Endometrial microvascular endothelial cells (primary cell): ENCODE results near the gene ZNF69. TPM values are rescaled to one million over a fixed set of nuclear protein-coding genes. Genes with fewer than 3 reads are reported as not detected.
"Not testable (repeated sequence)": the region's sequence is repeated elsewhere in the genome, so short reads cannot be mapped to it uniquely, and the experiment has no call there.

ENCODE experiments used
- in situ Hi-C: cut with HindIII; loops from 2 replicates; pipeline ENCODE4 v1.10.0; 2017; ENCODE audit warnings: low sequenced_read_pairs, low pct_unique_long_range_greater_than_20kb; ENCODE audit errors: inconsistent ontology term
- total RNA-seq: library from RNA; depleted of rRNA; stranded (reverse); fragments of >200 nt; gene quantifications from one replicate; pipeline ENCODE4 v1.2.3, GENCODE V29; 2015; ENCODE audit errors: inconsistent ontology term

The ZNF69 gene
- total RNA-seq, 1 donor from 2014 or later = 3.3 TPM

- in situ Hi-C loops = no loop called here
Measured at GRCh38 chr19:11948646-11949045, 61.1 kb downstream of the ZNF69 start.

GRCh38 chr19:11949201-11949600 is 61.6 kb downstream of the ZNF69 start:
- in situ Hi-C loops = no loop called here

- in situ Hi-C loops = not testable (repeated sequence)
Measured at GRCh38 chr19:11949614-11950080, 62.1 kb downstream of the ZNF69 start.

- in situ Hi-C loops = no loop called here
Measured at GRCh38 chr19:11950312-11950711, 62.7 kb downstream of the ZNF69 start.

Other genes starting within 250 kb of the ZNF69 start
- gene ZNF823, start 148.8 kb upstream of the ZNF69 start, total RNA-seq = 4.9 TPM
- gene ZNF441, start 120.8 kb upstream of the ZNF69 start, total RNA-seq = 1.3 TPM
- 0.09 TPM for gene ZNF491, start 89.3 kb upstream of the ZNF69 start, total RNA-seq
- gene ZNF440, start 73.5 kb upstream of the ZNF69 start, total RNA-seq = 4.2 TPM
- gene ZNF439, start 39.1 kb upstream of the ZNF69 start, total RNA-seq = 0.09 TPM
- 2.2 TPM for gene ZNF700, start 37.3 kb downstream of the ZNF69 start, total RNA-seq
- gene ZNF763, start 77.3 kb downstream of the ZNF69 start, total RNA-seq = 1.5 TPM
- 1.2 TPM for gene ZNF433, start 147.9 kb downstream of the ZNF69 start, total RNA-seq
- gene ZNF878, start 165.2 kb downstream of the ZNF69 start, total RNA-seq = 0.09 TPM
- gene ZNF844, start 176.9 kb downstream of the ZNF69 start, total RNA-seq = 3.7 TPM